CD4-positive, alpha-beta T cell (primary cell): Measurements from ENCODE around the gene SFMBT1. TPM values are rescaled to one million over a fixed set of nuclear protein-coding genes. Genes with fewer than 3 reads are reported as not detected.

Experiments
- ATAC-seq: fragments of 200-7000 bp; cut with Tn5 transposase; one replicate; pipeline ENCODE4 v1.10.0; 2022; ENCODE audit warnings: mild to moderate bottlenecking; ENCODE audit not compliant: poor library complexity
- CTCF ChIA-PET: fragments of 350-600 bp; sonication (Branson Sonifier 250); formaldehyde crosslinking; loops from one replicate; lab custom pipeline; 2021; ENCODE audit warnings: antibody characterized with exemption, inconsistent platforms; lab: Charles Lee
- POLR2A ChIA-PET: fragments of 350-600 bp; sonication (Branson Sonifier 250); formaldehyde crosslinking; loops from one replicate; lab custom pipeline; 2021; ENCODE audit warnings: antibody characterized with exemption, inconsistent platforms; lab: Charles Lee
- DNase-seq, 14 experiments: peaks; one replicate each; pipeline ENCODE4 v3.0.0-alpha.2; 2013 to 2020; ENCODE audit warnings: mixed read lengths in 2 of 14
- H3K27ac ChIP-seq, 2 donors: one replicate each; pipeline versions ENCODE4 v1.5.1 to v1.7.0; 2013; ENCODE audit warnings: low read length in 2 of 2, low read depth in 1 of 2, mild to moderate bottlenecking in 1 of 2
- H3K27me3 ChIP-seq, 2 experiments: 1 replicate in 1 of 2; 2 replicates in 1 of 2; pipeline versions ENCODE4 v1.6.1 to v1.7.0; 2013; ENCODE audit warnings: low read length in 2 of 2, control low read depth in 1 of 2, mild to moderate bottlenecking in 1 of 2, moderate library complexity in 1 of 2; ENCODE audit not compliant: insufficient read depth in 2 of 2, control insufficient read depth in 1 of 2
- H3K36me3 ChIP-seq: one replicate; pipeline ENCODE4 v1.6.1; 2013; ENCODE audit warnings: low read length, control low read depth; ENCODE audit not compliant: insufficient read depth
- H3K4me1 ChIP-seq: one replicate; pipeline ENCODE4 v1.6.1; 2013; ENCODE audit warnings: low read length, control low read depth; ENCODE audit not compliant: insufficient read depth
- H3K4me3 ChIP-seq: one replicate; pipeline ENCODE4 v1.5.1; 2013; ENCODE audit warnings: mild to moderate bottlenecking, low read length, moderate library complexity
- H3K9me3 ChIP-seq, 2 experiments: 1 replicate in 1 of 2; 2 replicates in 1 of 2; pipeline versions ENCODE4 v1.6.1 to v1.7.0; 2013; ENCODE audit warnings: low read length in 2 of 2, mild to moderate bottlenecking in 2 of 2, control low read depth in 1 of 2, moderate library complexity in 1 of 2; ENCODE audit not compliant: control insufficient read depth in 1 of 2, insufficient read depth in 1 of 2
- H3K27ac Mint-ChIP-seq: one replicate; pipeline ENCODE4 v1.8.0; 2020; ENCODE audit warnings: mixed read lengths
- H3K27me3 Mint-ChIP-seq: one replicate; pipeline ENCODE4 v1.8.0; 2021; ENCODE audit warnings: mixed read lengths
- H3K36me3 Mint-ChIP-seq: one replicate; pipeline ENCODE4 v1.8.0; 2021; ENCODE audit warnings: low read depth, mixed read lengths
- H3K4me1 Mint-ChIP-seq: one replicate; pipeline ENCODE4 v1.8.0; 2021; ENCODE audit warnings: low read depth, mixed read lengths
- H3K4me3 Mint-ChIP-seq: one replicate; pipeline ENCODE4 v1.8.0; 2020; ENCODE audit warnings: mild to moderate bottlenecking, mixed read lengths
- H3K9me3 Mint-ChIP-seq: one replicate; pipeline ENCODE4 v1.8.0; 2020; ENCODE audit warnings: mixed read lengths
- CTCF ChIP-seq: fragments of 200-600 bp; IDR thresholded peaks from one replicate; pipeline ENCODE4 v1.8.0; 2022; ENCODE audit warnings: antibody characterized with exemption, mild to moderate bottlenecking
- intact Hi-C, 2 experiments: fragments of 100-400 bp; cut with DNase I in 1 of 2; cut with micrococcal nuclease in 1 of 2; formaldehyde crosslinking; loops; one replicate each; pipeline versions ENCODE4 v1.15.1 to v1.9.0; 2023 to 2025; cut with DNase I, micrococcal nuclease
- total RNA-seq, 174 experiments: library from RNA in 2 of 174; stranded (reverse) in 2 of 174; gene quantifications; one replicate each; pipeline ENCODE4 v1.2.3 and lab custom pipeline; 2021 to 2026

SFMBT1 gene
- total RNA-seq, 2 experiments from 2014 or later = 54.3 to 55.9 TPM

GRCh38 chr3:52872245-52872644 is 173.6 kb downstream of the SFMBT1 start:
- Mint-ChIP-seq H3K27me3 (no peaks in the 10 kb centered on the region), H3K27ac (no peak overlapping the region), H3K36me3 (peaks cover 13% of the 10 kb centered on the region), H3K4me1 (peaks cover 43% of the 10 kb centered on the region), H3K9me3 (no peaks in the 10 kb centered on the region), H3K4me3 (no peak overlapping the region)
- Histone ChIP-seq H3K27me3 (no peaks in the 10 kb centered on the region), H3K27ac (no peak overlapping the region), H3K9me3 (no peaks in the 10 kb centered on the region), H3K4me1 (peaks cover 20% of the 10 kb centered on the region), H3K4me3 (no peak overlapping the region), H3K36me3 (peaks cover 4% of the 10 kb centered on the region)
- ATAC-seq = no peak
- ChIA-PET CTCF (no interaction called here), POLR2A (no interaction called here)
- TF ChIP-seq CTCF = no peak
- intact Hi-C loops = no loop called here
- DNase-seq = no peak

- Mint-ChIP-seq H3K27ac (no peak overlapping the region), H3K9me3 (no peaks in the 10 kb centered on the region), H3K36me3 (peaks cover 13% of the 10 kb centered on the region), H3K4me3 (no peak overlapping the region), H3K27me3 (no peaks in the 10 kb centered on the region), H3K4me1 (peaks cover 43% of the 10 kb centered on the region)
- intact Hi-C loops = no loop called here
- no peak for ATAC-seq
- DNase-seq = no peak
- Histone ChIP-seq H3K4me1 (peaks cover 16% of the 10 kb centered on the region), H3K27me3 (no peaks in the 10 kb centered on the region), H3K36me3 (peaks cover 4% of the 10 kb centered on the region), H3K9me3 (peaks cover 0 to 2% of the 10 kb centered on the region in 2 experiments), H3K4me3 (no peak overlapping the region), H3K27ac (no peak overlapping the region)
- TF ChIP-seq CTCF = no peak
- ChIA-PET POLR2A (no interaction called here), CTCF (no interaction called here)
Measured at GRCh38 chr3:52871761-52872160, 174.1 kb downstream of the SFMBT1 start.

GRCh38 chr3:52870471-52870870 is 175.4 kb downstream of the SFMBT1 start:
- Histone ChIP-seq H3K27ac (no peak overlapping the region), H3K27me3 (no peaks in the 10 kb centered on the region), H3K36me3 (peaks cover 4% of the 10 kb centered on the region), H3K9me3 (peaks cover 0 to 13% of the 10 kb centered on the region in 2 experiments), H3K4me3 (no peak overlapping the region), H3K4me1 (peaks cover 11% of the 10 kb centered on the region)
- H3K9me3 Mint-ChIP-seq = no peaks in the 10 kb centered on the region
- intact Hi-C loops = no loop called here
- no peak overlapping the region for H3K4me3 Mint-ChIP-seq
- POLR2A ChIA-PET = no interaction called here
- H3K27me3 Mint-ChIP-seq = no peaks in the 10 kb centered on the region
- CTCF ChIA-PET = no interaction called here
- H3K27ac Mint-ChIP-seq = no peak overlapping the region
- peaks cover 22% of the 10 kb centered on the region for H3K36me3 Mint-ChIP-seq
- H3K4me1 Mint-ChIP-seq = peaks cover 32% of the 10 kb centered on the region
- DNase-seq (no peak), ATAC-seq (no peak)
- TF ChIP-seq CTCF = no peak
